Thyroid gland (tissue), 4 donors: ENCODE data around the gene RGS11. TPM values are rescaled to one million over a fixed set of nuclear protein-coding genes. Genes with fewer than 3 reads are reported as not detected.

Source experiments
- DNase-seq, 2 donors: peaks; one replicate each; pipeline ENCODE4 v3.0.0-alpha.2; 2019
- H3K27ac ChIP-seq, 3 donors: fragments of 200-600 bp; sonication (generic); 1 replicate in 2 of 3; 2 replicates in 1 of 3; pipeline ENCODE4 v1.5.1; 2016 to 2019; ENCODE audit warnings: mild to moderate bottlenecking in 1 of 3, moderate library complexity in 1 of 3
- H3K27me3 ChIP-seq: fragments of 200-600 bp; sonication (generic); one replicate; pipeline ENCODE4 v1.5.1; 2019
- H3K36me3 ChIP-seq, 2 donors: fragments of 200-600 bp; sonication (generic); one replicate each; pipeline ENCODE4 v1.5.1; 2016 to 2019
- H3K4me1 ChIP-seq, 2 donors: fragments of 200-600 bp; sonication (generic); one replicate each; pipeline ENCODE4 v1.5.1; 2017 to 2019
- H3K4me3 ChIP-seq, 3 donors: fragments of 200-600 bp; sonication (generic); replicated peaks in 1 of 3; 1 replicate in 2 of 3; 2 replicates in 1 of 3; pipeline ENCODE4 v1.5.1; 2016; ENCODE audit warnings: mild to moderate bottlenecking in 1 of 3
- H3K9me3 ChIP-seq: fragments of 200-600 bp; sonication (generic); one replicate; pipeline ENCODE4 v1.5.1; 2017
- POLR2A ChIP-seq, 2 donors: fragments of 450-650 bp; IDR thresholded peaks; one replicate each; pipeline ENCODE4 v1.6.1; 2017; ENCODE audit warnings: antibody characterized with exemption in 2 of 2, mild to moderate bottlenecking in 2 of 2, moderate library complexity in 1 of 2
- whole genome bisulfite sequencing, 2 donors: methylation state at CpG; one replicate each; pipeline ENCODE4 v1.1.5; 2017; 5-methylcytosine and 5-hydroxymethylcytosine counted together
- intact Hi-C: fragments of 100-400 bp; cut with DNase I; formaldehyde crosslinking; loops from one replicate; pipeline ENCODE4 v1.15.1; 2023
- total RNA-seq, 4 donors: library from RNA; depleted of rRNA; stranded (reverse); fragments of >200 nt; gene quantifications; one replicate each; pipeline ENCODE4 v1.2.3, GENCODE V29; 2016
- TF ChIP-seq, protein P1 (sequence below), 6 experiments: fragments of 200-600 bp in 3 of 6; fragments of 450-650 bp in 3 of 6; sonication (generic) in 3 of 6; IDR thresholded peaks; one replicate each; pipeline ENCODE4 v1.5.1; 2016 to 2019; ENCODE audit warnings: antibody characterized with exemption in 6 of 6, mild to moderate bottlenecking in 2 of 6, inconsistent platforms in 1 of 6, moderate library complexity in 1 of 6

The RGS11 gene
- total RNA-seq, 4 donors from 2014 or later: 0.73 to 5.9 (median 3.0) TPM

DNA sequence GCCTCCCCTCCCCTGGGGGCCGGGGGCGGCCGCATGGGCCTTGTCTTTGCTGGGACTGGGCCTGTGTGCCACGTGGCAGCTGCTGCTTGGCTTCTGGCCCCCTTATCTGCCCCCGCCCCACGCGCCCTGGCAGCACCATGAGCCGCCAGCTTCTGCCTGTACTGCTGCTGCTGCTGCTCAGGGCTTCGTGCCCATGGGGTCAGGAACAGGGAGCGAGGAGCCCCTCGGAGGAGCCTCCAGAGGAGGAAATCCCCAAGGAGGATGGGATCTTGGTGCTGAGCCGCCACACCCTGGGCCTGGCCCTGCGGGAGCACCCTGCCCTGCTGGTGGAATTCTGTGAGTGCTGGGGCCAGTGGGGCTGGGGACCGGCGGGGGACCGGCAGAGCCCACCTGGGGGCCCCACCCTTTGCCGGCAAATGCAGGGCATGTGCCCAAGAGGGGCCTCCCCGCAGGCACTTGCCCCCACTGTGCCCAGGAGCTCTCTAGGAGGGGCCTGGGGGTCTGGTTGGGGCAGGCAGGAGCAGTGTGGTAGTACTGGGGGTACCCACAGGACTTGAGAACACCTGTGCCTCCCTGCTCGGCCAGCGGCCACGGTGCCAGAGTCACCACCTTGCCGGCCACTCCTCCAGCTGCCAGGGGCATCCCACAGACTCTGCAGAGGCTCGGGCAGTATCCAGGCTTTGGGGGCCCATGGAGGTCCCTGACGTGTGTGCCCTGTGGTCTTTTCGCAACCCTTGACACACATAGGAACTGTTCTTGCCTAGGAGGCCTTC lies 7.5 kb upstream of the RGS11 start, which contains the start of gene PDIA2:
PDIA2 (plus strand) TSS at position 132 of the 773 bp plus-strand sequence; CDS start at position 138, 6 bp downstream.
- no peaks in the 10 kb centered on the region for H3K9me3 ChIP-seq
- no peak within 1 kb of the TSS for H3K4me3 ChIP-seq
- WGBS, 2 donors: 76 to 86% methylated on average over 9 to 11 of the region's 25 CpGs
- intact Hi-C loops: no loop called here
- DNase-seq: no peak
- no peak within 1 kb of the TSS for H3K27ac ChIP-seq
- peaks cover 7% of the 10 kb centered on the region for H3K27me3 ChIP-seq
- peaks cover 0 to 11% of the 10 kb centered on the region in 2 donors for H3K36me3 ChIP-seq
- peaks cover 6% of the 10 kb centered on the region in 2 donors for H3K4me1 ChIP-seq
- no peak for TF ChIP-seq POLR2A (IDR thresholded peaks at IDR 0.05)
- TF ChIP-seq, protein P1, sequence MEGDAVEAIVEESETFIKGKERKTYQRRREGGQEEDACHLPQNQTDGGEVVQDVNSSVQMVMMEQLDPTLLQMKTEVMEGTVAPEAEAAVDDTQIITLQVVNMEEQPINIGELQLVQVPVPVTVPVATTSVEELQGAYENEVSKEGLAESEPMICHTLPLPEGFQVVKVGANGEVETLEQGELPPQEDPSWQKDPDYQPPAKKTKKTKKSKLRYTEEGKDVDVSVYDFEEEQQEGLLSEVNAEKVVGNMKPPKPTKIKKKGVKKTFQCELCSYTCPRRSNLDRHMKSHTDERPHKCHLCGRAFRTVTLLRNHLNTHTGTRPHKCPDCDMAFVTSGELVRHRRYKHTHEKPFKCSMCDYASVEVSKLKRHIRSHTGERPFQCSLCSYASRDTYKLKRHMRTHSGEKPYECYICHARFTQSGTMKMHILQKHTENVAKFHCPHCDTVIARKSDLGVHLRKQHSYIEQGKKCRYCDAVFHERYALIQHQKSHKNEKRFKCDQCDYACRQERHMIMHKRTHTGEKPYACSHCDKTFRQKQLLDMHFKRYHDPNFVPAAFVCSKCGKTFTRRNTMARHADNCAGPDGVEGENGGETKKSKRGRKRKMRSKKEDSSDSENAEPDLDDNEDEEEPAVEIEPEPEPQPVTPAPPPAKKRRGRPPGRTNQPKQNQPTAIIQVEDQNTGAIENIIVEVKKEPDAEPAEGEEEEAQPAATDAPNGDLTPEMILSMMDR (IDR thresholded peaks at IDR 0.05): no peak

DNA sequence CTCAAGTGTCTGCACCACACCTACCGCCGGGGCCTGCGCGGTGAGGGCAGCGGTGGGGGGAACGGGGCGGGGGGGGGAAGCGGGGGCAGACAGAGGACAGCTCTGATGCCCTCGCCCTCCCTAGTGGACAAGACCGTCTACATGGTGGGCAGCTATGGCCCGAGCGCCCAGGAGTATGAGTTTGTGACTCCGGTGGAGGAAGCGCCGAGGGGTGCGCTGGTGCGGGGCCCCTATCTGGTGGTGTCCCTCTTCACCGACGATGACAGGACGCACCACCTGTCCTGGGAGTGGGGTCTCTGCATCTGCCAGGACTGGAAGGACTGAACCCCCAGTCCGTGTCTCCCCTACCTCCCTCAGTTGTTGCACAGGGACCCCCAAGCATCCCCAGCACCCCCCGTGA lies 6.7 kb upstream of the RGS11 start:
- intact Hi-C loops: no loop called here
- Histone ChIP-seq H3K4me1 (peaks cover 6% of the 10 kb centered on the region in 2 donors), H3K9me3 (no peaks in the 10 kb centered on the region), H3K4me3 (no peak overlapping the region), H3K27me3 (peaks cover 7% of the 10 kb centered on the region), H3K36me3 (peaks cover 0 to 4% of the 10 kb centered on the region in 2 donors), H3K27ac (no peak overlapping the region)
- DNase-seq: no peak
- WGBS, 2 donors: 82 to 83% methylated on average over 12 to 19 of the region's 22 CpGs
- TF ChIP-seq, protein P1 (IDR thresholded peaks at IDR 0.05): no peak
- no peak for TF ChIP-seq POLR2A (IDR thresholded peaks at IDR 0.05)

DNA sequence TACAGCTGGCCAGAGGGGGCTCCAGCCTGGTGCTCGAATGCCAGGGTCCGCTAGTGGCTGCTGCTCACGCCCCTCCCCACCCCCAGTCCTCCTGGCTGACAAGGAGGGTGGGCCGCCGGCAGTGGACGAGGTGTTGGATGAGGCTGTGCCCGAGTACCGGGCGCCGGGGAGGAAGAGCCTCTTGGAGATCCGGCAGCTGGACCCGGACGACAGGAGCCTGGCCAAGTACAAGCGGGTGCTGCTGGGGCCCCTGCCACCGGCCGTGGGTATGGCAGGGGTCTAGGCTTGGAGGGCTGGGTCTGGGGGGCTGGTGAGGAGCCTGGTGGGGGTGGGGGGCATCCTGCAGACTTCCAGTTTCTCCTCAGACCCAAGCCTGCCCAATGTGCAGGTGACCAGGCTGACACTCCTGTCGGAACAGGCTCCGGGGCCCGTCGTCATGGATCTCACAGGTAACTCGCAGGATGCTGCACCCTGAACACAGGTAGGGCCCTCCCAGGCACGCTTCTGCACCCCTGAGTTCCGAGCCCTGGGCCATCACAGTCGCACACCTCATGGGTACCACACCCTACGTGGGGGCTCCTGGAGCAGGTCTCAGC lies 6.0 kb upstream of the RGS11 start:
- no peak overlapping the region for H3K27ac ChIP-seq
- intact Hi-C loops: no loop called here
- no peak for DNase-seq
- H3K4me1 ChIP-seq: peaks cover 6% of the 10 kb centered on the region in 2 donors
- TF ChIP-seq, protein P1 (IDR thresholded peaks at IDR 0.05): no peak
- no peak for TF ChIP-seq POLR2A (IDR thresholded peaks at IDR 0.05)
- no peaks in the 10 kb centered on the region for H3K9me3 ChIP-seq
- no peak overlapping the region for H3K4me3 ChIP-seq
- WGBS, 2 donors: 22 to 39% methylated on average over 4 to 10 of the region's 25 CpGs
- peaks cover 7% of the 10 kb centered on the region for H3K27me3 ChIP-seq
- no peaks in the 10 kb centered on the region for H3K36me3 ChIP-seq

DNA sequence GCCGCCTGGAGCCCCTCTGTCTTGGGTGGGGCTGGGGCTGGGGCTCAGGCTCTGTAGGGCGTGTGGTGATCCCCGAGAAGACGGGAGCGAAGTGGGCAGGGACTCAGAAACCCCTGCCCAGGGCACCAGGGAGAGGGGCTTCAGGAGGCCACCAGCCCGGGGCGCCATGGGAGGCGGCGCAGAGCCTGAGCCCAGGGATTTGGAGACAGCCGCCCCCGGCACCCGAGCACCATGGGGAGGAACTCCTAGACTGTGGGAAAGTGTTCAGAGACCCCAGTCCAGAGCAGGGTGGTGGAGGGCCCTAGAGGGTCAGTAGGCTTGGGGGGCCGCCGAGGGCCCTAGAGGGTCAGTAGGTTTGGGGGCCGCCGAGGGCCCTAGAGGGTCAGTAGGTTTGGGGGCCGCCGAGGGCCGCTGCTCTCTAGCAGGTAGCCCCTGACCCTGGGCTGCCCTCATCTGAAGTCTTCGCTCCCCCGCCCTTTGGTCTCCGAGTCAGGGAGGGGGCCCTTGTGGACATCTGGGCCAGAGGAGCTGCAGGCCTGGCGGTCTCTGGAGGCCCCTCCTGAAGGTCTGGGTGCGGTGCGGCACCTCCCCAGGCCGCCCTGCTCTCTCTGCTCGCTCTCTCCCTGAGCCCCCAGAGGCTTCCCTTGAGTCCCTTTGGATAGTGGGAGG lies 5.4 kb upstream of the RGS11 start:
- 41 to 56% methylated on average over 19 to 21 of the region's 27 CpGs for WGBS, 2 donors
- H3K27me3 ChIP-seq: peaks cover 7% of the 10 kb centered on the region
- intact Hi-C loops: no loop called here
- DNase-seq: no peak
- TF ChIP-seq, protein P1 (IDR thresholded peaks at IDR 0.05): no peak
- no peak for TF ChIP-seq POLR2A (IDR thresholded peaks at IDR 0.05)
- peaks cover 6% of the 10 kb centered on the region in 2 donors for H3K4me1 ChIP-seq
- no peak overlapping the region for H3K27ac ChIP-seq
- H3K9me3 ChIP-seq: no peaks in the 10 kb centered on the region
- H3K36me3 ChIP-seq: no peaks in the 10 kb centered on the region
- no peak overlapping the region for H3K4me3 ChIP-seq
